Skeletal muscle tissue (tissue), 4 donors: ENCODE data around the gene SMIM11. TPM values are rescaled to one million over a fixed set of nuclear protein-coding genes. Genes with fewer than 3 reads are reported as not detected.

Experiments
- H3K27ac ChIP-seq: one replicate; pipeline ENCODE4 v1.7.0; 2013; ENCODE audit warnings: mild to moderate bottlenecking, low read depth, low read length, inconsistent platforms
- H3K27me3 ChIP-seq, 3 donors: one replicate each; pipeline ENCODE4 v1.7.0; 2013; ENCODE audit warnings: low read length in 3 of 3; ENCODE audit not compliant: control insufficient read depth in 3 of 3, insufficient read depth in 3 of 3
- H3K36me3 ChIP-seq, 3 donors: one replicate each; pipeline ENCODE4 v1.7.0; 2013; ENCODE audit warnings: low read length in 3 of 3; ENCODE audit not compliant: control insufficient read depth in 3 of 3, insufficient read depth in 3 of 3
- H3K4me1 ChIP-seq, 3 donors: one replicate each; pipeline ENCODE4 v1.7.0; 2013; ENCODE audit warnings: low read length in 3 of 3, mild to moderate bottlenecking in 3 of 3; ENCODE audit not compliant: control insufficient read depth in 3 of 3, insufficient read depth in 3 of 3
- H3K4me3 ChIP-seq, 3 donors: one replicate each; pipeline ENCODE4 v1.7.0; 2013; ENCODE audit warnings: low read length in 3 of 3
- H3K9ac ChIP-seq, 3 donors: one replicate each; pipeline ENCODE4 v1.7.0; 2013; ENCODE audit warnings: low read length in 3 of 3, mild to moderate bottlenecking in 3 of 3, moderate library complexity in 2 of 3, low read depth in 1 of 3
- H3K9me3 ChIP-seq, 3 donors: one replicate each; pipeline ENCODE4 v1.7.0; 2013; ENCODE audit warnings: low read length in 3 of 3; ENCODE audit not compliant: control insufficient read depth in 3 of 3
- total RNA-seq: library from RNA; depleted of rRNA; stranded (reverse); fragments of >200 nt; gene quantifications from one replicate; pipeline ENCODE4 v1.2.3, GENCODE V29; 2014
- donor health status: Osteomylitis.

SMIM11 gene
- total RNA-seq, 1 donor from 2014 or later = 6.3 TPM

- Histone ChIP-seq H3K36me3 (no peaks in the 10 kb centered on the region), H3K27ac (no peak overlapping the region), H3K4me1 (peaks cover 0 to 22% (median 14%) of the 10 kb centered on the region in 3 donors), H3K27me3 (no peaks in the 10 kb centered on the region), H3K9ac (no peak overlapping the region), H3K9me3 (no peaks in the 10 kb centered on the region), H3K4me3 (no peak overlapping the region)
Measured at GRCh38 chr21:34340061-34340460, 35.2 kb upstream of the SMIM11 start.

GRCh38 chr21:34342476-34342875 lies 32.8 kb upstream of the SMIM11 start:
- no peak overlapping the region for H3K4me3 ChIP-seq
- no peak overlapping the region for H3K9ac ChIP-seq
- no peaks in the 10 kb centered on the region for H3K36me3 ChIP-seq
- no peak overlapping the region for H3K27ac ChIP-seq
- H3K4me1 ChIP-seq = peaks cover 0 to 27% (median 25%) of the 10 kb centered on the region in 3 donors
- H3K9me3 ChIP-seq = no peaks in the 10 kb centered on the region
- no peaks in the 10 kb centered on the region for H3K27me3 ChIP-seq

GRCh38 chr21:34343347-34343746 lies 32.0 kb upstream of the SMIM11 start:
- no peak overlapping the region for H3K4me3 ChIP-seq

GRCh38 chr21:34343838-34344381 lies 31.4 kb upstream of the SMIM11 start:
- Histone ChIP-seq H3K9ac (no peak overlapping the region), H3K27me3 (no peaks in the 10 kb centered on the region), H3K9me3 (no peaks in the 10 kb centered on the region), H3K27ac (no peak overlapping the region), H3K36me3 (no peaks in the 10 kb centered on the region), H3K4me1 (peaks cover 0 to 23% (median 19%) of the 10 kb centered on the region in 3 donors), H3K4me3 (no peak overlapping the region)

More at GRCh38 chr21:34343347-34343746, 32.0 kb upstream of the SMIM11 start:
- H3K9me3 ChIP-seq = no peaks in the 10 kb centered on the region
- peaks cover 0 to 23% (median 19%) of the 10 kb centered on the region in 3 donors for H3K4me1 ChIP-seq
- H3K27ac ChIP-seq = no peak overlapping the region
- H3K27me3 ChIP-seq = no peaks in the 10 kb centered on the region
- no peaks in the 10 kb centered on the region for H3K36me3 ChIP-seq
- H3K9ac ChIP-seq = no peak overlapping the region

GRCh38 chr21:34344584-34344983 lies 30.7 kb upstream of the SMIM11 start:
- Histone ChIP-seq H3K4me3 (no peak overlapping the region), H3K27me3 (no peaks in the 10 kb centered on the region), H3K36me3 (no peaks in the 10 kb centered on the region), H3K9ac (no peak overlapping the region), H3K4me1 (peaks cover 0 to 23% (median 19%) of the 10 kb centered on the region in 3 donors), H3K27ac (no peak overlapping the region), H3K9me3 (no peaks in the 10 kb centered on the region)

- Histone ChIP-seq H3K9ac (no peak overlapping the region), H3K27me3 (no peaks in the 10 kb centered on the region), H3K27ac (peak overlapping the region; percentile 42), H3K4me1 (peaks cover 0 to 21% (median 19%) of the 10 kb centered on the region in 3 donors), H3K9me3 (no peaks in the 10 kb centered on the region), H3K36me3 (no peaks in the 10 kb centered on the region), H3K4me3 (no peak overlapping the region)
Measured at GRCh38 chr21:34345091-34345871, 30.0 kb upstream of the SMIM11 start.

- no peak overlapping the region for H3K4me3 ChIP-seq
Measured at GRCh38 chr21:34345892-34346291, 29.4 kb upstream of the SMIM11 start.

GRCh38 chr21:34348890-34349519 lies 26.3 kb upstream of the SMIM11 start:
- no peak overlapping the region for H3K4me3 ChIP-seq
- peaks cover 0 to 21% (median 19%) of the 10 kb centered on the region in 3 donors for H3K4me1 ChIP-seq
- no peak overlapping the region for H3K9ac ChIP-seq
- H3K27ac ChIP-seq = no peak overlapping the region
- H3K27me3 ChIP-seq = no peaks in the 10 kb centered on the region
- H3K36me3 ChIP-seq = no peaks in the 10 kb centered on the region
- H3K9me3 ChIP-seq = no peaks in the 10 kb centered on the region

More at GRCh38 chr21:34345892-34346291, 29.4 kb upstream of the SMIM11 start:
- Histone ChIP-seq H3K9ac (no peak overlapping the region), H3K4me1 (peaks cover 0 to 21% (median 19%) of the 10 kb centered on the region in 3 donors), H3K9me3 (no peaks in the 10 kb centered on the region), H3K36me3 (no peaks in the 10 kb centered on the region), H3K27me3 (no peaks in the 10 kb centered on the region), H3K27ac (peak overlapping the region; percentile 42)

- no peaks in the 10 kb centered on the region for H3K9me3 ChIP-seq
- H3K4me3 ChIP-seq = no peak overlapping the region
- peaks cover 0 to 4% (median 3%) of the 10 kb centered on the region in 3 donors for H3K4me1 ChIP-seq
- no peaks in the 10 kb centered on the region for H3K36me3 ChIP-seq
- no peak overlapping the region for H3K27ac ChIP-seq
- H3K27me3 ChIP-seq = no peaks in the 10 kb centered on the region
- H3K9ac ChIP-seq = peak overlapping the region in 2 of 3 donors; percentile 11 to 20
Measured at GRCh38 chr21:34351786-34352241, 23.5 kb upstream of the SMIM11 start.

- Histone ChIP-seq H3K4me3 (no peak overlapping the region), H3K27ac (no peak overlapping the region), H3K9ac (no peak overlapping the region), H3K4me1 (peaks cover 0 to 3% (median 0%) of the 10 kb centered on the region in 3 donors), H3K27me3 (no peaks in the 10 kb centered on the region), H3K9me3 (no peaks in the 10 kb centered on the region), H3K36me3 (no peaks in the 10 kb centered on the region)
Measured at GRCh38 chr21:34352556-34352955, 22.8 kb upstream of the SMIM11 start.
